HEK293 (cell line): ENCODE measurements around the gene ZNF467.

Experiments used
- CTCF ChIA-PET: fragments of 350-600 bp; formaldehyde crosslinking; extraction: SDS; loops from one replicate; lab custom pipeline; 2021; ENCODE audit warnings: antibody characterized with exemption; lab: Yijun Ruan, JAX
- POLR2A ChIA-PET: fragments of 300-600 bp; formaldehyde crosslinking; extraction: SDS; loops from one replicate; lab custom pipeline; 2020; ENCODE audit warnings: antibody characterized with exemption, inconsistent platforms; lab: Yijun Ruan, JAX
- H3K27ac ChIP-seq: fragments of 200-500 bp; sonication (Bioruptor generic); 2 replicates; pipeline ENCODE4 v1.5.1; 2014; ENCODE audit warnings: low read depth, low read length, control low read depth, inconsistent platforms; ENCODE audit errors: extremely low read depth
- H3K36me3 ChIP-seq, 2 experiments: fragments of 200-500 bp in 1 of 2; sonication (Bioruptor generic) in 1 of 2; 1 replicate in 1 of 2; 2 replicates in 1 of 2; pipeline ENCODE4 v1.5.1; 2014 to 2017; ENCODE audit warnings: inconsistent platforms in 2 of 2, low read length in 2 of 2; ENCODE audit not compliant: control insufficient read depth in 2 of 2, insufficient read depth in 1 of 2
- H3K4me1 ChIP-seq: fragments of 200-500 bp; sonication (Bioruptor generic); 2 replicates; pipeline ENCODE4 v1.5.1; 2014; ENCODE audit warnings: mild to moderate bottlenecking, low read length, inconsistent platforms; ENCODE audit not compliant: control insufficient read depth, insufficient read depth
- H3K4me3 ChIP-seq: 2 replicates; pipeline ENCODE4 v1.5.1; 2011; ENCODE audit warnings: low read depth, mild to moderate bottlenecking, control low read depth, low read length, moderate library complexity
- H3K9me3 ChIP-seq: fragments of 200-500 bp; sonication (Bioruptor generic); 2 replicates; pipeline ENCODE4 v1.5.1; 2014; ENCODE audit warnings: low read depth, low read length, inconsistent platforms; ENCODE audit not compliant: control insufficient read depth, insufficient read depth
- CTCF ChIP-seq: fragments of 450-650 bp; formaldehyde crosslinking; IDR thresholded peaks from 2 replicates; pipeline ENCODE4 v1.5.1; 2016; ENCODE audit warnings: missing biosample characterization, missing genetic modification characterization
- EGR2 ChIP-seq: fragments of 450-650 bp; formaldehyde crosslinking; IDR thresholded peaks from 2 replicates; pipeline ENCODE4 v1.5.1; 2016; ENCODE audit warnings: low read depth, missing biosample characterization, missing genetic modification characterization
- GLI2 ChIP-seq: fragments of 450-650 bp; formaldehyde crosslinking; IDR thresholded peaks from 2 replicates; pipeline ENCODE4; 2017; ENCODE audit warnings: missing biosample characterization, missing genetic modification characterization, low read depth, borderline replicate concordance
- GLIS2 ChIP-seq: fragments of 450-650 bp; formaldehyde crosslinking; IDR thresholded peaks from 2 replicates; pipeline ENCODE4 v1.5.1; 2016; ENCODE audit warnings: missing biosample characterization, missing genetic modification characterization
- HOXD13 ChIP-seq: sonication (generic); formaldehyde crosslinking; IDR thresholded peaks from 2 replicates; pipeline ENCODE4 v1.8.0; 2022; ENCODE audit warnings: missing genetic modification reagents, borderline replicate concordance
- KLF10 ChIP-seq: fragments of 450-650 bp; IDR thresholded peaks from 2 replicates; pipeline ENCODE4 v1.5.1; 2018; ENCODE audit warnings: missing biosample characterization, mild to moderate bottlenecking, missing genetic modification characterization
- KLF8 ChIP-seq: fragments of 450-650 bp; formaldehyde crosslinking; IDR thresholded peaks from 2 replicates; pipeline ENCODE4 v1.5.1; 2016; ENCODE audit warnings: missing biosample characterization, missing genetic modification characterization
- PATZ1 ChIP-seq: fragments of 450-650 bp; formaldehyde crosslinking; IDR thresholded peaks from 2 replicates; pipeline ENCODE4 v1.5.1; 2016; ENCODE audit warnings: missing biosample characterization, missing genetic modification characterization
- REPIN1 ChIP-seq: fragments of 450-650 bp; formaldehyde crosslinking; IDR thresholded peaks from 2 replicates; pipeline ENCODE4 v1.5.1; 2017; ENCODE audit warnings: missing biosample characterization, missing genetic modification characterization, low read depth
- SETDB1 ChIP-seq: IDR thresholded peaks from one replicate; pipeline ENCODE4 v1.6.1; 2017; ENCODE audit warnings: mild to moderate bottlenecking, low read length, moderate library complexity, mixed read lengths; ENCODE audit not compliant: insufficient read length
- WT1 ChIP-seq: fragments of 450-650 bp; formaldehyde crosslinking; IDR thresholded peaks from 2 replicates; pipeline ENCODE4 v1.5.1; 2016; ENCODE audit warnings: missing biosample characterization, missing genetic modification characterization
- YY1 ChIP-seq: fragments of 450-650 bp; formaldehyde crosslinking; IDR thresholded peaks from 2 replicates; pipeline ENCODE4 v1.5.1; 2018; ENCODE audit warnings: missing biosample characterization, missing genetic modification characterization
- ZBTB17 ChIP-seq: fragments of 450-650 bp; formaldehyde crosslinking; IDR thresholded peaks from 2 replicates; pipeline ENCODE4 v1.5.1; 2016; ENCODE audit warnings: missing biosample characterization, missing genetic modification characterization
- ZBTB48 ChIP-seq: fragments of 450-650 bp; formaldehyde crosslinking; IDR thresholded peaks from 2 replicates; pipeline ENCODE4 v1.5.1; 2016; ENCODE audit warnings: missing biosample characterization, missing genetic modification characterization
- ZFHX2 ChIP-seq: fragments of 450-650 bp; formaldehyde crosslinking; conservative IDR thresholded peaks from 2 replicates; pipeline ENCODE4 v1.5.1; 2016; ENCODE audit warnings: missing biosample characterization, missing genetic modification characterization
- ZIC2 ChIP-seq: fragments of 450-650 bp; formaldehyde crosslinking; IDR thresholded peaks from 2 replicates; pipeline ENCODE4 v1.5.1; 2016; ENCODE audit warnings: missing biosample characterization, missing genetic modification characterization
- ZNF132 ChIP-seq: fragments of 450-650 bp; formaldehyde crosslinking; IDR thresholded peaks from 2 replicates; pipeline ENCODE4 v1.5.1; 2017; ENCODE audit warnings: missing biosample characterization, missing genetic modification characterization, borderline replicate concordance
- ZNF23 ChIP-seq: fragments of 450-650 bp; formaldehyde crosslinking; IDR thresholded peaks from 2 replicates; pipeline ENCODE4 v1.5.1; 2016; ENCODE audit warnings: missing biosample characterization, missing genetic modification characterization, borderline replicate concordance
- ZNF239 ChIP-seq: fragments of 450-650 bp; formaldehyde crosslinking; IDR thresholded peaks from 2 replicates; pipeline ENCODE4 v1.5.1; 2016; ENCODE audit warnings: missing biosample characterization, missing genetic modification characterization
- ZNF280C ChIP-seq: fragments of 450-650 bp; formaldehyde crosslinking; IDR thresholded peaks from 2 replicates; pipeline ENCODE4 v1.5.1; 2016; ENCODE audit warnings: missing biosample characterization, missing genetic modification characterization
- ZNF280D ChIP-seq: fragments of 450-650 bp; formaldehyde crosslinking; IDR thresholded peaks from 2 replicates; pipeline ENCODE4 v1.5.1; 2016; ENCODE audit warnings: missing biosample characterization, missing genetic modification characterization
- ZNF394 ChIP-seq: fragments of 450-650 bp; formaldehyde crosslinking; IDR thresholded peaks from 2 replicates; pipeline ENCODE4 v1.5.1; 2016; ENCODE audit warnings: missing biosample characterization, missing genetic modification characterization, mild to moderate bottlenecking, moderate library complexity, borderline replicate concordance
- ZNF560 ChIP-seq: fragments of 450-650 bp; formaldehyde crosslinking; IDR thresholded peaks from 2 replicates; pipeline ENCODE4 v1.5.1; 2017; ENCODE audit warnings: missing biosample characterization, missing genetic modification characterization, borderline replicate concordance
- ZNF654 ChIP-seq: fragments of 450-650 bp; formaldehyde crosslinking; IDR thresholded peaks from 2 replicates; pipeline ENCODE4 v1.5.1; 2016; ENCODE audit warnings: low read depth, missing biosample characterization, missing genetic modification characterization
- ZNF677 ChIP-seq: fragments of 450-650 bp; IDR thresholded peaks from 2 replicates; pipeline ENCODE4 v1.5.0; 2018; ENCODE audit warnings: missing biosample characterization, mild to moderate bottlenecking, missing genetic modification characterization, moderate library complexity

ZNF467 gene

GRCh38 chr7:149720372-149721083, 52.9 kb downstream of the ZNF467 start:
- H3K9me3 ChIP-seq = no peaks in the 10 kb centered on the region
- no peak overlapping the region for H3K27ac ChIP-seq
- POLR2A ChIA-PET = interaction anchor here (1.0 kb wide), 1 partner anchor 30 kb away, joined by 3 read pairs; no protein-coding TSS in a partner anchor
- TF ChIP-seq ZIC2 (tag by site-specific recombination) (peak; percentile 67), KLF10 (tag by site-specific recombination) (no peak), ZNF239 (no peak), ZNF394 (tag by site-specific recombination) (no peak), ZNF132 (tag by site-specific recombination) (no peak)
- TF ChIP-seq, all 188 proteins: peak for 1
- H3K4me3 ChIP-seq = no peak overlapping the region
- CTCF ChIA-PET = interaction anchor here (0.7 kb wide), 1 partner anchor 76 kb away, joined by 3 read pairs; no protein-coding TSS in a partner anchor
- peaks cover 0 to 71% of the 10 kb centered on the region in 2 experiments; a peak in 1 of 3 replicates for H3K36me3 ChIP-seq
- no peaks in the 10 kb centered on the region for H3K4me1 ChIP-seq

GRCh38 chr7:149719912-149720335, 53.5 kb downstream of the ZNF467 start:
- no peaks in the 10 kb centered on the region for H3K4me1 ChIP-seq
- ChIA-PET CTCF (interaction anchor here (1.2 kb wide), 1 partner anchor 21 kb away, joined by 3 read pairs; no protein-coding TSS in a partner anchor), POLR2A (no interaction called here)
- no peak overlapping the region for H3K27ac ChIP-seq
- H3K36me3 ChIP-seq = peaks cover 0 to 65% of the 10 kb centered on the region in 2 experiments; a peak in 1 of 3 replicates
- H3K9me3 ChIP-seq = no peaks in the 10 kb centered on the region
- no peak overlapping the region for H3K4me3 ChIP-seq
- TF ChIP-seq CTCF (tag by site-specific recombination) = no peak
- TF ChIP-seq HOXD13 = no peak
- TF ChIP-seq EGR2 (tag by site-specific recombination) = peak; percentile 53; the same call in 1 of the 2 replicates
- TF ChIP-seq WT1 (tag by site-specific recombination) = 0 out of 2 replicates have a peak, but pooled peaks have one; percentile 20
- no peak for TF ChIP-seq SETDB1
- no peak for TF ChIP-seq YY1 (tag by site-specific recombination)
- no peak for TF ChIP-seq ZNF280C (tag by site-specific recombination)
- TF ChIP-seq PATZ1 (tag by site-specific recombination) = no peak
- no peak for TF ChIP-seq ZNF560 (tag by site-specific recombination)
- TF ChIP-seq ZFHX2 (tag by site-specific recombination) = peak; percentile 65
- no peak for TF ChIP-seq ZBTB17 (tag by site-specific recombination)
- TF ChIP-seq ZNF677 = no peak
- TF ChIP-seq GLI2 (tag by site-specific recombination) = no peak
- TF ChIP-seq REPIN1 (tag by site-specific recombination) = no peak
- TF ChIP-seq KLF8 (tag by site-specific recombination) = no peak
- no peak for TF ChIP-seq ZBTB48
- TF ChIP-seq ZNF654 (tag by site-specific recombination) = no peak
- peak; percentile 49 for TF ChIP-seq GLIS2 (tag by site-specific recombination)
- TF ChIP-seq ZNF23 (tag by site-specific recombination) = no peak
- TF ChIP-seq ZNF280D (tag by site-specific recombination) = no peak
